Sciatic nerve (tissue), 2 donors: ENCODE results near the gene CCDC88B. TPM values are rescaled to one million over a fixed set of nuclear protein-coding genes. Genes with fewer than 3 reads are reported as not detected.
"Not testable (repeated sequence)": the region's sequence is repeated elsewhere in the genome, so short reads cannot be mapped to it uniquely, and the experiment has no call there.

Experiments used
- ATAC-seq: fragments of 200-7000 bp; cut with Tn5 transposase; one replicate; pipeline ENCODE4 v1.9.1; 2020; ENCODE audit warnings: mild to moderate bottlenecking, moderate library complexity
- DNase-seq: peaks from one replicate; pipeline ENCODE4 v3.0.0-alpha.2; 2020; ENCODE audit warnings: low spot score
- intact Hi-C: fragments of 100-400 bp; cut with DNase I; formaldehyde crosslinking; loops from one replicate; pipeline ENCODE4 v1.14.2; 2022
- total RNA-seq: library from RNA; stranded (reverse); fragmentation: NEBNext Ultra II Directional; extraction: Animal tissue kit (Norgen Biotek cat#: 25700); gene quantifications from one replicate; pipeline ENCODE4 v1.2.1, GENCODE V29; 2021
- donor health status: DM: no; HTN: no; CAD: no.
- donor health status: DM: no; HTN: no; CAD: no.

The CCDC88B gene
- total RNA-seq, 1 donor from 2014 or later: 12.9 TPM

DNA sequence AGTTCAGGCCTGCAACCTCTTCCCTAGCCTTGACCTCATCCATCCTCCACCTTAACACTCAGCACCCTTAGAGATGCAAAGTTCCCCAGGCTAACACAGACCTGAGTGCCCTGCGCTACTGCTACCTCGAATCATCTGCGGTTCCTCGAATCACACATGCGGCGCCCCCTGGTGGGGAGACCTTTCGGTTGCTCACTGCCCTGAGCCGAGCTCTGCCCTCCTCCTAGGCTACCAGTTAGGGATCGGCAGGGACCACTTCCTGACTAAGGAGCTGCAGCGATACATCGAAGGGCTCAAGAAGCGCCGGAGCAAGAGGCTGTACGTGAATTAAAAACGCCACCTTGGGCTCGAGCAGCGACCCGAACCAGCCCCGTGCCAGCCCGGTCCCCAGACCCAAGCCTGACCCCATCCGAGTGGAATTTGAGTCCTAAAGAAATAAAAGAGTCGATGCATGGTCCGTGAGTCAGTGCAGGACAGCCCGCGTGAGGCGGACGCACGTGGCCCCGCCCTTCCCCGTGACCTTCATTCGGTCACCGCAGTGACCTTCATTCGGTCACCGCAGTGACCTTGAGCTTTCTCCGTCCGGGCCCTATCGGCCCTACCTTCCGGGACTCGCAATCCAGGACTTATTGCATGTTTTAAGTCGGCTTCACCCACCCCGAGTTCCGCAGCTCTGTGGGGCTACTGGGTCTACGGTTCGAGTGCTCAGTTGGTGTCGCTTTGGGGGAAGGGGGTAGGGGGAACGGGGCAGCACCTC is 35.5 kb upstream of the CCDC88B start:
- DNase-seq (peak; percentile 96), ATAC-seq (peak; percentile 67)
- intact Hi-C loops: no loop called here

DNA sequence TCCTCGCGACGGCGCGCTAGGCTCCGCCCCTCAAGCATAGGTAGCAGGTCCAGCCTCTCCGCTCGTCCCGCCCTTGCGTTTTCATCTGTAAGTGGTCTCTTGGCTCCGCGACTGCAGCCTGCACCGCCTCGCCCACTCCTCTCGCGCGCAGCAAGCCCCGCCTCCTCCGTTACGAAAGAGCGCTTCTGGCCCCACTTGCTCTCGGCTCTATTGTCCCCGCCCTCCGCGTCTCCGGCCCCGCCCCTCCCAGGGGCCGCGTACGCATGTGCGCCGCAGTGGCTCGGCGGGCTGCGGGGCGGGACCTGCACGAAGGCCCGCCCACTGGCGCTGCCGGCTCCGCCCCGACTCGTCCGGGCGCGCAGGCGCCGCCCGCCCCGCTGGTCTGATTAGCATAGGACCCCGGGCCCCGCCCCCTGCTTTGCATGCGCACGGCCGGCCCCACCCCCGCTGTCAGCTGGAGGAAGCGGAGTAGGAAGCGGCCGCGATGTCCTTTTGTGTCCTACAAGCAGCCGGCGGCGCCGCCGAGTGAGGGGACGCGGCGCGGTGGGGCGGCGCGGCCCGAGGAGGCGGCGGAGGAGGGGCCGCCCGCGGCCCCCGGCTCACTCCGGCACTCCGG is 34.8 kb upstream of the CCDC88B start, which contains the start of gene ESRRA:
ESRRA (plus strand) TSS at position 450 of the 616 bp plus-strand sequence. CDS start 1,656 bp downstream, outside the sequence.
- ATAC-seq (peak; percentile 94), DNase-seq (peak; percentile 100)
- intact Hi-C loops: no loop called here

DNA sequence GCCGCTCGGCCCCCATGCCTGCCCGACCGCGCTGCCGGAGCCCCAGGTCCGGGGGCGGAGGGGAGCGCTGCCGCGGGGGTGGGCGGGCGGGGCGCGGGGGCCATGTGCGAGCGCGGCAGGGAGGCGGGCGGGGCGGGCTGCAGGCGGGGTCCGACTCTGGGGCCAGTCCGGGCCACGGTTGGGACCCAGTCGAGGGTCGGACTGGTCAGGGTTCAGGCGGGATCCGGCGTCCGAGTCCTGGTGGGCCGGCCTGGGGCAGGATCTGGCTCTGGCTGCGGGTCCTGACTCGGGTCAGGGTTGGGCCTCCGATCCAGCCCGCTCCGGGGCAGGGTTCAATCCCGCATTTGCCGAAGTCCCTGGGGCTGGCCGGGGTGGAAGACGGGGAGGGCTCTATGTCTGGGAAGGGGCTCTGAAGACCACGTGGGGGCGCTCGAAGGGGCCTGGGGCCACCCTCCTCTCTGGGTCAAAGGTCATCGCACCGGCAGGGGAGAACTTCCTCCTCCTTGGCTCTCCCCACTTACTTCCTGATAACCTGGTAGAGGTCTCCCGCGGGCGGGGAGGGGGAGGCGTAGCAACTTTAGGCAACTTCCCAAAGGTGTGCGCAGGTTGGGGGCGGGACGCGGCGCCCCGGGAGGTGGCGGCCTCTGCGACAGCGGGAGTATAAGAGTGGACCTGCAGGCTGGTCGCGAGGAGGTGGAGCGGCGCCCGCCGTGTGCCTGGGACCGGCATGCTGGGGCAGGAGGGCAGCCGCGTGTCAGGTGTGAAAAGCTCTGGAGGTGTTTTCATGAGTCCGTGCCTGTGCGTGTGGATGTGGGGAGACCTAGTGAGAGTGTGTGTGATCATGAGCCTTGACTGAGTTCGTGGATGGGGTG is 34.1 kb upstream of the CCDC88B start:
- DNase-seq: peak; percentile 86
- intact Hi-C loops: no loop called here
- peak; percentile 0 for ATAC-seq

DNA sequence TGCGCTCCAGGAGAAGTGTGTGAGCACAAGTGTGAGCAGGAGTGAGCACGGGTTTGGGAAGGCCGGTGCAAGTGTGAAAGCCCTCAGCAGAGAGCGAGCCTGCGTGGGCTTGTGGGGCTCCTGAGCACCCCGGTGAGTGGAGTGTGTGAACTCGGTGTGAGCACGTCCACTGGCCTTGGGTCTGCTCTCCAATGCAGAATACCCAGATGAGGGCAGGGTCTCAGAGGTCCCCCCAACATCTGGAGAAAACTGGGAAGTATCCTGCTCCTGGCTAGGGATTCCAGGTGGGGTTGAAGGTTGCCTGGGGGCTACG is 33.5 kb upstream of the CCDC88B start:
- intact Hi-C loops: no loop called here
- DNase-seq (no peak), ATAC-seq (no peak)

DNA sequence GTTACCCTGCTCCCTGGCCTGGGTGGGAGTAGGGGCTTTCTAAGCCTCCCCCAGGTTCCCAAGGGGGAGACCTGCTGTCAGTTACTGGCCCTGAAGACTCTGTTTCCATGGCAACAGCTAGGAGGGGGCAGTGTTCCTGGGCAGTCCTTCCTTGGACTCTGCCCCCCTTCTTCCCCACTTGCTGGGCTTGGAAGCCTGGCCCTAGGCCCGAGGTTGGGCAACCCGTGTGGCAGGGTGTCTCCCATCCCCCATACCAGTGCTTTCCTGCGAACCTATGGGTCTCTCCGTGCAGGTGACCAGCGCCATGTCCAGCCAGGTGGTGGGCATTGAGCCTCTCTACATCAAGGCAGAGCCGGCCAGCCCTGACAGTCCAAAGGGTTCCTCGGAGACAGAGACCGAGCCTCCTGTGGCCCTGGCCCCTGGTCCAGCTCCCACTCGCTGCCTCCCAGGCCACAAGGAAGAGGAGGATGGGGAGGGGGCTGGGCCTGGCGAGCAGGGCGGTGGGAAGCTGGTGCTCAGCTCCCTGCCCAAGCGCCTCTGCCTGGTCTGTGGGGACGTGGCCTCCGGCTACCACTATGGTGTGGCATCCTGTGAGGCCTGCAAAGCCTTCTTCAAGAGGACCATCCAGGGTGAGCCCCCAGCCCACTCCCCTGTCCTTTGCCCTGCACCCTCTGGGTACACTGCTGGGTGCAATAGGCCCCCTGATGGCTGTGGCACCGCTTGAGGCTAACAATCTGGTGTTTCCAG is 33.0 kb upstream of the CCDC88B start:
- ATAC-seq (no peak), DNase-seq (no peak)
- intact Hi-C loops: no loop called here

DNA sequence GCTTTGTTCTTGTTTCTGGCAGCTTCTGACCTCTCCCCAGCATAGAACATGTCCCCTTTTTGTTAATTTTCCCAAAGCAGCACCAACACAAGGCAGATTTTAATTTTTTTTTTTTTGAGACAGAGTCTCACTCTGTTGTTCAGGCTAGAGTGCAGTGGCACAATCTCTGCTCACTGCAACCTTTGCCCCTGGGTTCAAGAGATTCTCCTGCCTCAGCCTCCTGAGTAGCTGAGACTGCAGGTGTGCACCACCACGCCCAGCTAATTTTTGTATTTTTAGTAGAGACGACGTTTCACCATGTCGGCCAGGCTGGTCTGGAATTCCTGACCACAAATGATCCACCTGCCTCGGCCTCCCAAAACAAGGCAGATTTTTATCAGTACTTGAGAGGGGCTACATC is 32.2 kb upstream of the CCDC88B start:
- intact Hi-C loops, ATAC-seq, DNase-seq: not testable (repeated sequence)

DNA sequence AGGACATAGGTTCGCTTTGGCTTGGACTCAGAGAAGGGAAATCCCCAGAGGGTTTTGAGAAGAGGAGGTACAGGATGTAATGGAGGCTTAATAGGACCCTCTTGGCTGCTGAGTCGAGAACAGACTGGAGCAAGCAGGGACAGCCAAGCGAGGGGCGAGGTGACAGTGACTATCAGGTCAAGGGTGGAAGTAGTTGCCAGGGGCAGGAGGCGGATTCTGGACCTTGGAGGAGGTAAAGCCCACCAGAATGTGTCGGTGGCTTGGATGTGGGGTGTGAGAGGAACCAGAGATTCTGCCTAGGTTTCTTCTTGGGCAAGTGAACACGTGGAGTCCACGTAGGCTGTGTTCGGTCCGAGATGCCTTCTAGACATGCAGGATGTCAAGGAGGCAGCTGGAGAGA is 27.1 kb upstream of the CCDC88B start:
- intact Hi-C loops: no loop called here
- no peak for ATAC-seq

DNA sequence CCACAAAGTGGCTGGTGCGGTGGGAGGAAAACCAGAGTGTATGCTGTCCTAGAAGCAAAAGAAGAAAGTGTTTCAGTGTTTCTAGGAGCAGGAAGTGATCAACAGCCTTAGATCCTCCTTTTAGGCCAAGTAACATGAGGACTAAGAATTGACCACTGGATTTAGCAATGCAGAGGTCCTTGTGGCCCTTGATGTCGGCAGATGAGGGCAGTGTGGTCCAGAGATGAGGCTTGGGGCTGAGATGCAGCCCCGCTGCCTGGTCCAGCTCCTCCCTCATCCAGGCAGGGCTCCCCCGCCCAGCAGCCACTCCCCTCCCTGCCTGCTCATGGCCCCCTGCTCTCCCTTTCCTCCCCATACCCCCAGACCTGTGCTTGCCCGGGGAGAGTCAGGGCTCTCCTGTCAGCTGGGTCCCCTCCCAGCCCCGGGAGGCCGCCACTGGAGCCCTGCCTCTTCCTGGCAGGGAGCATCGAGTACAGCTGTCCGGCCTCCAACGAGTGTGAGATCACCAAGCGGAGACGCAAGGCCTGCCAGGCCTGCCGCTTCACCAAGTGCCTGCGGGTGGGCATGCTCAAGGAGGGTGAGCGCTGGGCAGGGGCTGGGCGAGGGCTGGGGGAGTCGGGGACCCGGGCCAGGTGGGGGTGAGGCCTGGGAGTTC is 26.4 kb upstream of the CCDC88B start:
- no peak for ATAC-seq
- intact Hi-C loops: no loop called here
- no peak for DNase-seq

More for the DNA sequence above, 27.1 kb upstream of the CCDC88B start:
- no peak for DNase-seq

DNA sequence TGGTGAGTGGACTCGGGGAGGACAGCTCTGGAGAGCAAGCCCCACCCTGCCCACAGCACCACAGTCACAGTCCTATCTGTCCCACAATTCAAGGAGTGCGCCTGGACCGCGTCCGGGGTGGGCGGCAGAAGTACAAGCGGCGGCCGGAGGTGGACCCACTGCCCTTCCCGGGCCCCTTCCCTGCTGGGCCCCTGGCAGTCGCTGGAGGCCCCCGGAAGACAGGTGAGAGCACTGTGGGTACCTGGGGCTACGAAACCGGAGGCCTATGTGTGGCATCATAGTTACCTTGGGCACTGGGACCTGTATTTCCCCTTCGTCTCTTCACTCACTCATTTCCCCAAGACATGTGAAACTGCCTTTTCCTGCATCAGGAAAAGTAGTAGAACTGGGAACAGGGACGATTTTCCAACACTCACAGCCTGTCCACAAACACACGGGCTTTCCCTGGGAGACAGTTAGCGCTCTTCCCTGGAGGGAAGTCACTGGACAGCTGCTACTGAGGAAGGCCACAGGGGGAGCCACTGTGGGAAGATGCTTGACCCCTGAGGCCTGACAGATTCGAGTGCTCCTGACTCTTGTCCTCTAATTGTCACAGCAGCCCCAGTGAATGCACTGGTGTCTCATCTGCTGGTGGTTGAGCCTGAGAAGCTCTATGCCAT is 25.7 kb upstream of the CCDC88B start:
- DNase-seq (no peak), ATAC-seq (no peak)
- intact Hi-C loops: no loop called here

DNA sequence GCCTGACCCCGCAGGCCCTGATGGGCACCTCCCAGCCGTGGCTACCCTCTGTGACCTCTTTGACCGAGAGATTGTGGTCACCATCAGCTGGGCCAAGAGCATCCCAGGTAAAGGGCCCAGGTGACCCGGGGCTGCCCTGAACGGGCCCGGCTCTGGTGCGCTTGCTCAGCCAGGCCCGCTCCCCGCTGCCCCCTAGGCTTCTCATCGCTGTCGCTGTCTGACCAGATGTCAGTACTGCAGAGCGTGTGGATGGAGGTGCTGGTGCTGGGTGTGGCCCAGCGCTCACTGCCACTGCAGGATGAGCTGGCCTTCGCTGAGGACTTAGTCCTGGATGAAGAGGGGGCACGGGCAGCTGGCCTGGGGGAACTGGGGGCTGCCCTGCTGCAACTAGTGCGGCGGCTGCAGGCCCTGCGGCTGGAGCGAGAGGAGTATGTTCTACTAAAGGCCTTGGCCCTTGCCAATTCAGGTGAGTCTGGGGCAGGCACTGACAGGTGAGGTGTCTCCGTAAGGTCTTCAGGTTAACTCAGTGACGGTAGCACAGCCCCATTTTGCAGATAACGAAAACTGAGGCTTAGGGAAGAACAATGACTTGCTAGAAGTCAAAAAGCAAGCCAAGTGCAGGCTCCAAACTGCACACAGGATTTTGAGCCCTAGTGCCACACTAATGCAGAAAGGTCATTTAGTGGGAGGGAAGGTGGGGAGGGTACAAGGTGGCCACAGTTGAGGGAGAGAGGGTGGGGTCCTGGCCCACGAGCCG is 25.0 kb upstream of the CCDC88B start:
- DNase-seq: no peak
- ATAC-seq: no peak
- intact Hi-C loops: no loop called here

DNA sequence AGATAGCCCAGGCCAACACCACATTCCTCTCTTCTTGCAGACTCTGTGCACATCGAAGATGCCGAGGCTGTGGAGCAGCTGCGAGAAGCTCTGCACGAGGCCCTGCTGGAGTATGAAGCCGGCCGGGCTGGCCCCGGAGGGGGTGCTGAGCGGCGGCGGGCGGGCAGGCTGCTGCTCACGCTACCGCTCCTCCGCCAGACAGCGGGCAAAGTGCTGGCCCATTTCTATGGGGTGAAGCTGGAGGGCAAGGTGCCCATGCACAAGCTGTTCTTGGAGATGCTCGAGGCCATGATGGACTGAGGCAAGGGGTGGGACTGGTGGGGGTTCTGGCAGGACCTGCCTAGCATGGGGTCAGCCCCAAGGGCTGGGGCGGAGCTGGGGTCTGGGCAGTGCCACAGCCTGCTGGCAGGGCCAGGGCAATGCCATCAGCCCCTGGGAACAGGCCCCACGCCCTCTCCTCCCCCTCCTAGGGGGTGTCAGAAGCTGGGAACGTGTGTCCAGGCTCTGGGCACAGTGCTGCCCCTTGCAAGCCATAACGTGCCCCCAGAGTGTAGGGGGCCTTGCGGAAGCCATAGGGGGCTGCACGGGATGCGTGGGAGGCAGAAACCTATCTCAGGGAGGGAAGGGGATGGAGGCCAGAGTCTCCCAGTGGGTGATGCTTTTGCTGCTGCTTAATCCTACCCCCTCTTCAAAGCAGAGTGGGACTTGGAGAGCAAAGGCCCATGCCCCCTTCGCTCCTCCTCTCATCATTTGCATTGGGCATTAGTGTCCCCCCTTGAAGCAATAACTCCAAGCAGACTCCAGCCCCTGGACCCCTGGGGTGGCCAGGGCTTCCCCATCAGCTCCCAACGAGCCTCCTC is 24.1 kb upstream of the CCDC88B start:
- intact Hi-C loops, ATAC-seq, DNase-seq: not testable (repeated sequence)

DNA sequence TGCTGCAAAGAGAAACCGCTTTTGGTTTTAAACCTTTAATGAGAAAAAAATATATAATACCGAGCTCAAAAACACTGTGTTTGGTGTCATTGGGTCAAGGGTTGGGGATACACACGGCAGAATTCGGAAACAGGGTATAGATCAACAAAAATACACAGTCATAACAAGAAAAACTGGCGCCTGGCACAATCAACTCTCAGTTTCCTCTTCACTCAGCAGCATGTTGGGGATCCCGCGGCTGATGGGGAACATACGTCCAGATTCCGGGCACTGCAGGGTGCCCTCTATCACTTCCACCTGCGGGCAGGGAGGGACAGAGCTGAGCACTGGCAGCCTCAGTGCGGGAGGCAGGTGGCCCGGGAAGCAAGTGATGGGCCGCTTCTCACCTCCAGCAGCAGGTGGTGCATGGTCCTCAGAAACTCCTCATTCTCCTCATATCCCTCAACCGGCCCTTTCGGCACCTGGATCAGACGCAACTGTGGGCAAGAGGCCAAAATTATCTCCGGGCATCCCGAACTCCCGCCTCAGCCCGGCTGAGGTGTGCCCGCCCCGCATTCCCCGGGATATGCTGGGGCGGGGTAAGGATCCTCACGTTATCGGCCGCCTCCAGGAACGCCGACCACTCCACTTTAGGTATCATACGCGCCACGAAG is 23.2 kb upstream of the CCDC88B start:
- DNase-seq (no peak), ATAC-seq (no peak)
- intact Hi-C loops: no loop called here

DNA sequence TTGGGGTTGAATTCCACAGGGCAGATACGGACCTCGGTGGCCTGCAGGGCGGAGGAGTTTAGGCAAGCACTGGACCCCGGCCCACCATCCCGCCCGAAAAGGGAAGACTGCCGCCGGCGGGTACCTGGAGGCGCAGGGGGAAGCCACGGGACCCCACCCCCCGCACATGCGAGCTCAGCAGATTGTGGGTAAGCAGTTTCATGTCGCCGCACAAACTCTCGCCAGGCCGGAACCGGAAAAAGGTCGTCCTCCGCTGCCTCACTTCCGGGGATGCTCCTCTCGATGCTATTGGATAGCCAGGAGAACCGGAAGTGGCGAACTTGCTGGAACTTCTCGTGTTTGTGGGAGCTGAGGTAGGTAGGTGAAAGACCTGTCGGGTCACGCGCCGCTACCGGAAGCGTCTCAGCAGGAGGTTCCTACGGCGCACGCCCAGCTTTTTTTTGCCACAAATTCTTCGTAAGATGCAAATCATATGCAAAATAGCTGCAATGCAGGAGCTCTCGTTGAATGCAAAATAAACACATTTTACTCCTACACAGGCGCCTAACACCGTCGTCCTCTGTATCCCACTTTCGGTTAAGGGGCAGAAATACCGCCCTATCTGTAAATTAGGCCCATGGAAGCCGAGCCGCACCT is 22.6 kb upstream of the CCDC88B start, which contains the start of gene TRMT112:
TRMT112 (minus strand) TSS at position 235 of the 636 bp plus-strand sequence; CDS start at position 202, 33 bp downstream.
- intact Hi-C loops: no loop called here
- peak; percentile 96 for DNase-seq
- peak; percentile 93 for ATAC-seq

DNA sequence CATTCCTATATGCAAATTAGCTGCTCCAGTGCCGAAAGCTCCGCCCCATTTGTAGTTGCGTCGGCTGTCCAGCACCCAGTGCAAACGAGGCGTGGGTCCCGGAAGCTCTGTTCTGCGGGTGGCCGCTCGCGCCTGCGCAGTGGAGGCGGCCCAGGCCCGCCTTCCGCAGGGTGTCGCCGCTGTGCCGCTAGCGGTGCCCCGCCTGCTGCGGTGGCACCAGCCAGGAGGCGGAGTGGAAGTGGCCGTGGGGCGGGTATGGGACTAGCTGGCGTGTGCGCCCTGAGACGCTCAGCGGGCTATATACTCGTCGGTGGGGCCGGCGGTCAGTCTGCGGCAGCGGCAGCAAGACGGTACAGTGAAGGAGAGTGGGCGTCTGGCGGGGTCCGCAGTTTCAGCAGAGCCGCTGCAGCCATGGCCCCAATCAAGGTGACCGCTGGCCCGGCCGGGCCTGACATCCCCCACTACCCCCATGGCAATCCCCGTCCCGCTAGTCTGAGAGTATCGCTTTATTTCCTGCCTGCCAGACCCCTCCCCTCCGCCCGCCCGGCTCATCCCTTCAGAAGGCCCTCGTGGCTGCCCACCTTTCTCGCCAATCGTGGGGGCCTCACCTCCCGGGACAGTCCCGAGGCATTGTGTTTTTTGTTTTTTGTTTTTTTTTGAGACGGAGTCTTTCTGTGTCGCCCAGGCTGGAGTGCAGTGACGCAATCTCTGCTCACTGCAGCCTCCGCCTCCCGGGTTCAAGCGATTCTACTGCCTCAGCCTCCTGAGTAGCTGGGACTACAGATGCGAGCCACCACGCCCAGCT is 21.8 kb upstream of the CCDC88B start, which contains the start of gene PRDX5:
PRDX5 (plus strand) TSS at position 161 of the 805 bp plus-strand sequence; CDS start at position 256, 95 bp downstream.
- peak; percentile 95 for ATAC-seq
- intact Hi-C loops: no loop called here
- peak; percentile 97 for DNase-seq
